ENCODE data around the gene RELL2. TPM values are rescaled to one million over a fixed set of nuclear protein-coding genes. Genes with fewer than 3 reads are reported as not detected.
A peak's percentile ranks its signal among the peaks of the same experiment; 100 is the strongest.

The RELL2 gene
- total RNA-seq, 1 experiment from 2014 or later = 8.7 TPM

DNA sequence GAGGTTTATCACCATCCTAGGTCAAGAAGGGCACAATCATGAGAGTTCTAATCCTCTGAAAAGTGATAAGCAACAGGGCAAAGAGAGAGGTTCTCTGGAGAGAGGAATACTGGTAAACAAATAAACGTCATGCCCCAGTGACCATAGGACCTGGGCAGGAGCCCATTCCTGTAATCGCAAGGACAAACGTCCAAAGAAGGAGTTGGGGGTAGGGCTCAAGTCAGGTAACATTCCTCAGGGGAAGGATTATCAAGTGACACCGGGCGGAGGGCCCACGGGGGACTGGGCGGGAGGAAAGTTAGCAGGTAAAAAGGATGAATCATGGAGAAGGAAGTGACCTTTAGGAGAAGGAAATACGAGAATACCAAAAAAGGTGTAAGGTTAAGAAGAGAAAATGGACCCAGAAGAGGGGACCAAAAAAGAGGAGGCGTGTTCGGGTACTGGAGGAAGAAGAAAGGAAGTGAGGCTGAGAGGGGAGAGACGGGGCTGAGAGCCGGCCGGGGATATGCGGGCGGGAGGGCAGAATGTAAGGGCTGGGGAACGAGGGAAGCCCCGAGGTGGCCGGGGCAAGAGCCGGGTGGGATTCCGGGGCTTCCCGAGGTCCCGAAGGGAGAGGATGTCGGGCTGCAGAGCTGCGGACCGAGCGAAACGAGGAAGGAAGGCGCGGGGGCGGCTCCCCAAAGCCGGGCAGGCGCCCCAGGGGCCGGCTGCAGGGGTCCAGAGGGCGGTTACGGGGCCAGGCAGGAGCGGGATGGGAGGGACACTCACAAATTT, 18.6 kb upstream of the RELL2 start:
- H3K9me3 ChIP-seq (ENCODE audit: control insufficient read depth in 1 of 2, insufficient read depth in 1 of 2, low read depth in 1 of 2, low read length in 2 of 2) = no peaks in the 10 kb centered on the region
- no peak overlapping the region for H2AFZ ChIP-seq (ENCODE audit: low read depth, low read length, poor library complexity, severe bottlenecking)
- H3K27ac ChIP-seq (ENCODE audit: low read depth, low read length) = peak overlapping the region; percentile 87
- intact Hi-C loops (cut with micrococcal nuclease) = loop anchor here (5.0 kb wide), 1 partner anchor 1441 kb away; the partner anchor contains the start of gene CYSTM1
- BruUV-seq (replicated peaks) = no TSS peak
- H3K79me2 ChIP-seq (ENCODE audit: insufficient read depth, low read length) = peaks cover 52% of the 10 kb centered on the region
- POLR2A ChIA-PET = interaction anchor here (0.8 to 1.6 kb wide), 4 partner anchors 15 to 654 kb away, joined by 3 to 14 read pairs (median 4); partner anchors contain the start of genes HDAC3 and RELL2
- peak overlapping the region; percentile 79 for H3K4me2 ChIP-seq (ENCODE audit: low read length)
- peaks cover 20% of the 10 kb centered on the region; the same call in 1 of the 2 replicates for H4K20me1 ChIP-seq (ENCODE audit: insufficient read depth)
- CTCF ChIA-PET = interaction anchor here (0.8 to 2.7 kb wide), 14 partner anchors 9 to 395 kb away, joined by 3 to 72 read pairs (median 4); partner anchors contain the start of genes FCHSD1, HDAC3, PCDHB14 and RELL2
- H3K27me3 ChIP-seq (ENCODE audit: insufficient read depth, low read length) = no peaks in the 10 kb centered on the region
- peak; percentile 70 for DNase-seq (ENCODE audit: low read depth, low spot score)
- H3K36me3 ChIP-seq (ENCODE audit: control insufficient read depth in 1 of 2, insufficient read depth in 2 of 2, low read length in 2 of 2) = peaks cover 4 to 19% of the 10 kb centered on the region in 2 experiments; a peak in 2 of 4 replicates
- H3K9ac ChIP-seq (ENCODE audit: low read length) = peak overlapping the region; percentile 96
- peak; percentile 55 for ATAC-seq
- peak overlapping the region; percentile 68 to 85 for H3K4me3 ChIP-seq (replicated peaks in 1 of 2; ENCODE audit: low read depth in 1 of 2, low read length in 2 of 2)
- H3K9me2 ChIP-seq (ENCODE audit: insufficient read depth) = no peaks in the 10 kb centered on the region
- RAD21 ChIA-PET (ENCODE audit: low non-redundant PET in 1 of 2, low total read pairs in 2 of 2, uncharacterized antibody in 2 of 2, unreplicated experiment in 2 of 2) = interaction anchor here (0.7 to 1.5 kb wide), 4 partner anchors 19 to 26 kb away, joined by 3 to 5 read pairs (median 4); partner anchors contain the start of genes RELL2 (in 2 of the 2) and HDAC3 (in 1 of the 2)
- peaks cover 6 to 25% of the 10 kb centered on the region in 2 experiments for H3K4me1 ChIP-seq (ENCODE audit: control insufficient read depth in 1 of 2, insufficient read depth in 2 of 2, low read length in 2 of 2)
- TF ChIP-seq SP1 (IDR thresholded peaks at IDR 0.05; ENCODE audit: low read depth) = peak; percentile 43
- TF ChIP-seq ZNF274 (IDR thresholded peaks at IDR 0.05; ENCODE audit: low read depth, low read length) = no peak
- TF ChIP-seq SRF (IDR thresholded peaks at IDR 0.05; ENCODE audit: low read depth) = peak; percentile 66
- TF ChIP-seq, protein P1, sequence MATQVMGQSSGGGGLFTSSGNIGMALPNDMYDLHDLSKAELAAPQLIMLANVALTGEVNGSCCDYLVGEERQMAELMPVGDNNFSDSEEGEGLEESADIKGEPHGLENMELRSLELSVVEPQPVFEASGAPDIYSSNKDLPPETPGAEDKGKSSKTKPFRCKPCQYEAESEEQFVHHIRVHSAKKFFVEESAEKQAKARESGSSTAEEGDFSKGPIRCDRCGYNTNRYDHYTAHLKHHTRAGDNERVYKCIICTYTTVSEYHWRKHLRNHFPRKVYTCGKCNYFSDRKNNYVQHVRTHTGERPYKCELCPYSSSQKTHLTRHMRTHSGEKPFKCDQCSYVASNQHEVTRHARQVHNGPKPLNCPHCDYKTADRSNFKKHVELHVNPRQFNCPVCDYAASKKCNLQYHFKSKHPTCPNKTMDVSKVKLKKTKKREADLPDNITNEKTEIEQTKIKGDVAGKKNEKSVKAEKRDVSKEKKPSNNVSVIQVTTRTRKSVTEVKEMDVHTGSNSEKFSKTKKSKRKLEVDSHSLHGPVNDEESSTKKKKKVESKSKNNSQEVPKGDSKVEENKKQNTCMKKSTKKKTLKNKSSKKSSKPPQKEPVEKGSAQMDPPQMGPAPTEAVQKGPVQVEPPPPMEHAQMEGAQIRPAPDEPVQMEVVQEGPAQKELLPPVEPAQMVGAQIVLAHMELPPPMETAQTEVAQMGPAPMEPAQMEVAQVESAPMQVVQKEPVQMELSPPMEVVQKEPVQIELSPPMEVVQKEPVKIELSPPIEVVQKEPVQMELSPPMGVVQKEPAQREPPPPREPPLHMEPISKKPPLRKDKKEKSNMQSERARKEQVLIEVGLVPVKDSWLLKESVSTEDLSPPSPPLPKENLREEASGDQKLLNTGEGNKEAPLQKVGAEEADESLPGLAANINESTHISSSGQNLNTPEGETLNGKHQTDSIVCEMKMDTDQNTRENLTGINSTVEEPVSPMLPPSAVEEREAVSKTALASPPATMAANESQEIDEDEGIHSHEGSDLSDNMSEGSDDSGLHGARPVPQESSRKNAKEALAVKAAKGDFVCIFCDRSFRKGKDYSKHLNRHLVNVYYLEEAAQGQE (IDR thresholded peaks at IDR 0.05; ENCODE audit: low read depth) = no peak
- TF ChIP-seq TCF7L2 (IDR thresholded peaks at IDR 0.05; ENCODE audit: borderline replicate concordance, extremely low read depth, insufficient read depth, insufficient read length) = no peak
- no peak for TF ChIP-seq JUND (IDR thresholded peaks at IDR 0.05)
- 0 out of 2 replicates have a peak, but pooled peaks have one; percentile 16 for TF ChIP-seq ZFX (IDR thresholded peaks at IDR 0.05)
- TF ChIP-seq, protein P2, sequence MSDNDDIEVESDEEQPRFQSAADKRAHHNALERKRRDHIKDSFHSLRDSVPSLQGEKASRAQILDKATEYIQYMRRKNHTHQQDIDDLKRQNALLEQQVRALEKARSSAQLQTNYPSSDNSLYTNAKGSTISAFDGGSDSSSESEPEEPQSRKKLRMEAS (IDR thresholded peaks at IDR 0.05) = peak; percentile 49; the same call in 1 of the 2 replicates
- TF ChIP-seq POLR2A (IDR thresholded peaks at IDR 0.05; ENCODE audit: borderline replicate concordance, extremely low read depth, insufficient read depth, insufficient read length) = no peak
- TF ChIP-seq YY1 (IDR thresholded peaks at IDR 0.05; ENCODE audit: extremely low read depth, insufficient replicate concordance, low read depth, low read length) = peak; percentile 72
- peak; percentile 52 for TF ChIP-seq POLR2AphosphoS5 (IDR thresholded peaks at IDR 0.05; ENCODE audit: low read depth, low read length)
- TF ChIP-seq RAD21 (IDR thresholded peaks at IDR 0.05; ENCODE audit: low read depth) = no peak
- TF ChIP-seq, protein P3, sequence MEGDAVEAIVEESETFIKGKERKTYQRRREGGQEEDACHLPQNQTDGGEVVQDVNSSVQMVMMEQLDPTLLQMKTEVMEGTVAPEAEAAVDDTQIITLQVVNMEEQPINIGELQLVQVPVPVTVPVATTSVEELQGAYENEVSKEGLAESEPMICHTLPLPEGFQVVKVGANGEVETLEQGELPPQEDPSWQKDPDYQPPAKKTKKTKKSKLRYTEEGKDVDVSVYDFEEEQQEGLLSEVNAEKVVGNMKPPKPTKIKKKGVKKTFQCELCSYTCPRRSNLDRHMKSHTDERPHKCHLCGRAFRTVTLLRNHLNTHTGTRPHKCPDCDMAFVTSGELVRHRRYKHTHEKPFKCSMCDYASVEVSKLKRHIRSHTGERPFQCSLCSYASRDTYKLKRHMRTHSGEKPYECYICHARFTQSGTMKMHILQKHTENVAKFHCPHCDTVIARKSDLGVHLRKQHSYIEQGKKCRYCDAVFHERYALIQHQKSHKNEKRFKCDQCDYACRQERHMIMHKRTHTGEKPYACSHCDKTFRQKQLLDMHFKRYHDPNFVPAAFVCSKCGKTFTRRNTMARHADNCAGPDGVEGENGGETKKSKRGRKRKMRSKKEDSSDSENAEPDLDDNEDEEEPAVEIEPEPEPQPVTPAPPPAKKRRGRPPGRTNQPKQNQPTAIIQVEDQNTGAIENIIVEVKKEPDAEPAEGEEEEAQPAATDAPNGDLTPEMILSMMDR (IDR thresholded peaks at IDR 0.05 in 2 of 3, conservative IDR thresholded peaks at IDR 0.05 in 1 of 3; ENCODE audit: borderline replicate concordance in 1 of 3, insufficient read depth in 1 of 3, low read depth in 2 of 3, low read length in 2 of 3) = no peak
- TF ChIP-seq CBX3 (IDR thresholded peaks at IDR 0.05; ENCODE audit: low read depth) = peak; percentile 73; the same call in 1 of the 2 replicates
- no peak for TF ChIP-seq FOSL1 (IDR thresholded peaks at IDR 0.05; ENCODE audit: low read depth)
- no peak for TF ChIP-seq CEBPB (IDR thresholded peaks at IDR 0.05; ENCODE audit: low read depth)
- TF ChIP-seq, protein P4, sequence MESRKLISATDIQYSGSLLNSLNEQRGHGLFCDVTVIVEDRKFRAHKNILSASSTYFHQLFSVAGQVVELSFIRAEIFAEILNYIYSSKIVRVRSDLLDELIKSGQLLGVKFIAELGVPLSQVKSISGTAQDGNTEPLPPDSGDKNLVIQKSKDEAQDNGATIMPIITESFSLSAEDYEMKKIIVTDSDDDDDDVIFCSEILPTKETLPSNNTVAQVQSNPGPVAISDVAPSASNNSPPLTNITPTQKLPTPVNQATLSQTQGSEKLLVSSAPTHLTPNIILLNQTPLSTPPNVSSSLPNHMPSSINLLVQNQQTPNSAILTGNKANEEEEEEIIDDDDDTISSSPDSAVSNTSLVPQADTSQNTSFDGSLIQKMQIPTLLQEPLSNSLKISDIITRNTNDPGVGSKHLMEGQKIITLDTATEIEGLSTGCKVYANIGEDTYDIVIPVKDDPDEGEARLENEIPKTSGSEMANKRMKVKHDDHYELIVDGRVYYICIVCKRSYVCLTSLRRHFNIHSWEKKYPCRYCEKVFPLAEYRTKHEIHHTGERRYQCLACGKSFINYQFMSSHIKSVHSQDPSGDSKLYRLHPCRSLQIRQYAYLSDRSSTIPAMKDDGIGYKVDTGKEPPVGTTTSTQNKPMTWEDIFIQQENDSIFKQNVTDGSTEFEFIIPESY (IDR thresholded peaks at IDR 0.05; ENCODE audit: extremely low read depth, insufficient replicate concordance, low read length) = no peak
- no peak for TF ChIP-seq ELF1 (IDR thresholded peaks at IDR 0.05; ENCODE audit: borderline replicate concordance, low read depth)

Measured in HCT116 (cell line).